OCI-LY7 (cell line): ENCODE results near the gene BEST3. TPM values are rescaled to one million over a fixed set of nuclear protein-coding genes. Genes with fewer than 3 reads are reported as not detected.

ENCODE experiments used
- BruUV-seq: library from RNA; stranded (reverse); fragments of 400-500 nt; replicated peaks from 2 replicates; lab custom pipeline; 2021; lab: Mats Ljungman, UMichigan
- CTCF ChIA-PET: fragments of 300-600 bp; sonication (Branson Sonifier 250); formaldehyde crosslinking; loops from one replicate; lab custom pipeline; 2022; ENCODE audit warnings: antibody characterized with exemption; ENCODE audit not compliant: unreplicated experiment; lab: Charles Lee
- POLR2A ChIA-PET: fragments of 300-600 bp; sonication (Branson Sonifier 250); formaldehyde crosslinking; loops from one replicate; lab custom pipeline; 2022; ENCODE audit warnings: antibody characterized with exemption; lab: Charles Lee
- DNase-seq: peaks from one replicate; pipeline ENCODE4 v3.0.0-alpha.2; 2015; ENCODE audit warnings: low spot score
- H2AFZ ChIP-seq: fragments of 200-600 bp; sonication (generic), shearing (Covaris generic); 2 replicates; pipeline ENCODE4 v1.6.1; 2014; ENCODE audit warnings: mild to moderate bottlenecking, antibody characterized with exemption, low read length, moderate library complexity
- H3K27ac ChIP-seq: fragments of 200-600 bp; sonication (generic); 2 replicates; pipeline ENCODE4 v1.5.1; 2014; ENCODE audit warnings: mixed run types, low read depth, mild to moderate bottlenecking, moderate library complexity, low read length, inconsistent platforms; ENCODE audit not compliant: poor library complexity, severe bottlenecking
- H3K36me3 ChIP-seq: fragments of 200-600 bp; sonication (generic); 2 replicates; pipeline ENCODE4 v1.6.1; 2014; ENCODE audit warnings: mild to moderate bottlenecking, antibody characterized with exemption, low read length, moderate library complexity, mixed read lengths; ENCODE audit not compliant: insufficient read depth
- H3K4me1 ChIP-seq: fragments of 200-600 bp; sonication (generic); 2 replicates; pipeline ENCODE4 v1.5.1; 2014; ENCODE audit warnings: mild to moderate bottlenecking, low read length; ENCODE audit not compliant: insufficient read depth, poor library complexity, severe bottlenecking
- H3K4me2 ChIP-seq: fragments of 200-600 bp; sonication (generic); 2 replicates; pipeline ENCODE4 v1.6.1; 2014; ENCODE audit warnings: mild to moderate bottlenecking, low read length
- H3K4me3 ChIP-seq: fragments of 200-600 bp; sonication (generic); 2 replicates; pipeline ENCODE4 v1.5.1; 2014; ENCODE audit warnings: mild to moderate bottlenecking, low read depth, low read length; ENCODE audit not compliant: poor library complexity, severe bottlenecking
- H3K79me2 ChIP-seq: fragments of 200-600 bp; sonication (generic); 2 replicates; pipeline ENCODE4 v1.6.1; 2016; ENCODE audit warnings: low read depth, mild to moderate bottlenecking, low read length, moderate library complexity, mixed read lengths; ENCODE audit not compliant: insufficient read depth
- H3K9me2 ChIP-seq: fragments of 200-600 bp; sonication (generic); 2 replicates; pipeline ENCODE4 v1.6.1; 2016; ENCODE audit warnings: mild to moderate bottlenecking, low read length, mixed read lengths; ENCODE audit not compliant: insufficient read depth
- H3K9me3 ChIP-seq: fragments of 200-600 bp; sonication (generic); 2 replicates; pipeline ENCODE4 v1.6.1; 2014; ENCODE audit warnings: mild to moderate bottlenecking, mixed run types, low read length, mixed read lengths
- H4K20me1 ChIP-seq: fragments of 200-600 bp; sonication (generic); 2 replicates; pipeline ENCODE4 v1.6.1; 2014; ENCODE audit warnings: mild to moderate bottlenecking, antibody characterized with exemption, low read length, moderate library complexity, mixed read lengths; ENCODE audit not compliant: insufficient read depth
- CTCF ChIP-seq: fragments of 200-600 bp; sonication (generic); conservative IDR thresholded peaks from 2 replicates; pipeline ENCODE4 v1.5.1; 2014; ENCODE audit warnings: mild to moderate bottlenecking, antibody characterized with exemption, low read length, moderate library complexity, mixed read lengths
- EZH2phosphoT487 ChIP-seq: fragments of 200-600 bp; sonication (generic); IDR thresholded peaks from 2 replicates; pipeline ENCODE4 v1.6.1; 2018; ENCODE audit warnings: low read depth, borderline replicate concordance, mild to moderate bottlenecking, mixed run types, antibody characterized with exemption, low read length, moderate library complexity, mixed read lengths
- intact Hi-C: fragments of 100-400 bp; cut with micrococcal nuclease; formaldehyde crosslinking; loops from one replicate; pipeline ENCODE4 v1.10.0; 2022; ENCODE audit not compliant: unreplicated experiment
- total RNA-seq, 2 experiments: library from RNA; depleted of rRNA in 1 of 2; stranded (reverse); fragments of >200 nt in 1 of 2; shearing (Covaris generic) in 1 of 2; gene quantifications; 2 replicates each; pipeline ENCODE4 v1.2.3, GENCODE V29; 2014 to 2022

BEST3 gene
- total RNA-seq, 2 experiments from 2014 or later = 60.1 to 123 TPM

GRCh38 chr12:69649529-69649928, 49.6 kb downstream of the BEST3 start:
- TF ChIP-seq CTCF (no peak; the same call in 1 of the 2 replicates), EZH2phosphoT487 (no peak)
- Histone ChIP-seq H3K4me1 (peaks cover 9% of the 10 kb centered on the region), H3K4me2 (no peak overlapping the region), H3K4me3 (no peak overlapping the region), H2AFZ (no peak overlapping the region), H3K9me3 (no peaks in the 10 kb centered on the region), H3K79me2 (no peaks in the 10 kb centered on the region), H3K9me2 (no peaks in the 10 kb centered on the region), H3K27ac (no peak overlapping the region), H4K20me1 (no peaks in the 10 kb centered on the region), H3K36me3 (peaks cover 6% of the 10 kb centered on the region; the same call in 1 of the 2 replicates)
- ChIA-PET CTCF (no interaction called here), POLR2A (no interaction called here)
- no peak for DNase-seq
- no TSS peak for BruUV-seq
- intact Hi-C loops = no loop called here

DNA sequence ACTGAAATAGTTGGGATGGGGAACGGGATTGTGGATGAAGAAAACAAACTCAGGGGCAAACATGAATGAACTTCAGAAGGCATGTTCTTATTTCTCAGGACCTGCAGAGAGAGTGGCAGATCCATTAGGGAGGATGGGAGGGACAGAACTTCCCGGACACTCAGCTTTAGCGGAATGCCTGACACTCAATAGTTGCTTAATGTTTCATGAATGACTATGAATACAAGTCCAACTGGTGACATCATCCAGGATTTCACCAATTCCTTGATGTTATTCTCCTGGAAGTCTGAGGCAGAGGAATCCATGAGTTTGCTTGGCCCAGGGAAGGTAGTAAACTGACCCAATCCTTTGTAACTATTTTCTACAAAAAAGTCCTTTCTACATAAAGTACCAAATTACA, 50.6 kb downstream of the BEST3 start:
- BruUV-seq = no TSS peak
- TF ChIP-seq CTCF (no peak), EZH2phosphoT487 (no peak)
- no peak overlapping the region for H3K4me2 ChIP-seq
- DNase-seq = no peak
- H4K20me1 ChIP-seq = no peaks in the 10 kb centered on the region
- CTCF ChIA-PET = no interaction called here
- no peak overlapping the region for H3K27ac ChIP-seq
- intact Hi-C loops = no loop called here
- no peaks in the 10 kb centered on the region for H3K9me2 ChIP-seq
- H3K9me3 ChIP-seq = no peaks in the 10 kb centered on the region
- H3K4me1 ChIP-seq = peaks cover 9% of the 10 kb centered on the region
- H2AFZ ChIP-seq = no peak overlapping the region
- POLR2A ChIA-PET = no interaction called here
- no peaks in the 10 kb centered on the region for H3K36me3 ChIP-seq
- no peak overlapping the region for H3K4me3 ChIP-seq
- no peaks in the 10 kb centered on the region for H3K79me2 ChIP-seq

DNA sequence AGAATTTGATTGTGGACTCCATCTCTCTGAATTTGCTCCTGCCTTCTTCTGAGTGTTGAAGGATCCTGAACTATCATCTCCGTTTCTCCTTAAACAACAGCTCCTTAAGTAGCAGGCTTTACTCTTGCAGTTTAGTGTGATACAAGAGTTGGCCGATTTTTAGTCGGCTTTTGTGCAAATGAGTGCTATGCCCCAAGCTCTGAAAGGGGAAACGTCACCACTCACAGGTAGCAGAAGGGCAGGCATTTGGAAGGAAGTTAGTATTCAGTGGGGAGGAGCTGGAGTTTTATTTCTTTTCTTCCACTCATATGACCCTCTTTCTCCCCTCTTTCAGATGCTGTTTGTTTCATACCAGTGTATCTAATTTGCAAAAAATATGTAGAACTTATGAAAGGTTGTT, 51.9 kb downstream of the BEST3 start:
- Histone ChIP-seq H3K27ac (no peak overlapping the region), H4K20me1 (no peaks in the 10 kb centered on the region), H3K4me2 (peak overlapping the region; percentile 42), H3K36me3 (no peaks in the 10 kb centered on the region), H3K79me2 (no peaks in the 10 kb centered on the region), H3K9me2 (no peaks in the 10 kb centered on the region), H3K9me3 (no peaks in the 10 kb centered on the region), H3K4me1 (peaks cover 9% of the 10 kb centered on the region), H2AFZ (0 out of 2 replicates have a peak overlapping the region, but pooled peaks have one; percentile 7), H3K4me3 (no peak overlapping the region)
- intact Hi-C loops = no loop called here
- TF ChIP-seq EZH2phosphoT487 (no peak), CTCF (no peak)
- ChIA-PET POLR2A (no interaction called here), CTCF (interaction anchor here (0.6 kb wide), 1 partner anchor 262 kb away, joined by 4 read pairs; no protein-coding TSS in a partner anchor)
- peak; percentile 41 for DNase-seq
- BruUV-seq = no TSS peak
